HEK293 (cell line): ENCODE measurements around the gene KRTAP10-1.
A peak's percentile ranks its signal among the peaks of the same experiment; 100 is the strongest.

ENCODE experiments used
- CTCF ChIA-PET: fragments of 350-600 bp; formaldehyde crosslinking; extraction: SDS; loops from one replicate; lab custom pipeline; 2021; ENCODE audit warnings: antibody characterized with exemption; lab: Yijun Ruan, JAX
- POLR2A ChIA-PET: fragments of 300-600 bp; formaldehyde crosslinking; extraction: SDS; loops from one replicate; lab custom pipeline; 2020; ENCODE audit warnings: antibody characterized with exemption, inconsistent platforms; lab: Yijun Ruan, JAX
- H3K27ac ChIP-seq: fragments of 200-500 bp; sonication (Bioruptor generic); 2 replicates; pipeline ENCODE4 v1.5.1; 2014; ENCODE audit warnings: low read depth, low read length, control low read depth, inconsistent platforms; ENCODE audit errors: extremely low read depth
- H3K36me3 ChIP-seq, 2 experiments: fragments of 200-500 bp in 1 of 2; sonication (Bioruptor generic) in 1 of 2; 1 replicate in 1 of 2; 2 replicates in 1 of 2; pipeline ENCODE4 v1.5.1; 2014 to 2017; ENCODE audit warnings: inconsistent platforms in 2 of 2, low read length in 2 of 2; ENCODE audit not compliant: control insufficient read depth in 2 of 2, insufficient read depth in 1 of 2
- H3K4me1 ChIP-seq: fragments of 200-500 bp; sonication (Bioruptor generic); 2 replicates; pipeline ENCODE4 v1.5.1; 2014; ENCODE audit warnings: mild to moderate bottlenecking, low read length, inconsistent platforms; ENCODE audit not compliant: control insufficient read depth, insufficient read depth
- H3K4me3 ChIP-seq: 2 replicates; pipeline ENCODE4 v1.5.1; 2011; ENCODE audit warnings: low read depth, mild to moderate bottlenecking, control low read depth, low read length, moderate library complexity
- H3K9me3 ChIP-seq: fragments of 200-500 bp; sonication (Bioruptor generic); 2 replicates; pipeline ENCODE4 v1.5.1; 2014; ENCODE audit warnings: low read depth, low read length, inconsistent platforms; ENCODE audit not compliant: control insufficient read depth, insufficient read depth
- GLI2 ChIP-seq: fragments of 450-650 bp; formaldehyde crosslinking; IDR thresholded peaks from 2 replicates; pipeline ENCODE4; 2017; ENCODE audit warnings: missing biosample characterization, missing genetic modification characterization, low read depth, borderline replicate concordance
- ZBTB17 ChIP-seq: fragments of 450-650 bp; formaldehyde crosslinking; IDR thresholded peaks from 2 replicates; pipeline ENCODE4 v1.5.1; 2016; ENCODE audit warnings: missing biosample characterization, missing genetic modification characterization
- ZBTB20 ChIP-seq: fragments of 450-650 bp; formaldehyde crosslinking; IDR thresholded peaks from 2 replicates; pipeline ENCODE4 v1.5.1; 2016; ENCODE audit warnings: missing biosample characterization, missing genetic modification characterization
- ZNF155 ChIP-seq: fragments of 450-650 bp; formaldehyde crosslinking; IDR thresholded peaks from 2 replicates; pipeline ENCODE4 v1.5.1; 2016; ENCODE audit warnings: missing biosample characterization, missing genetic modification characterization
- ZNF366 ChIP-seq: fragments of 450-650 bp; formaldehyde crosslinking; conservative IDR thresholded peaks from 2 replicates; pipeline ENCODE4 v1.5.1; 2016; ENCODE audit warnings: missing biosample characterization, missing genetic modification characterization
- ZNF510 ChIP-seq: fragments of 450-650 bp; formaldehyde crosslinking; IDR thresholded peaks from 2 replicates; pipeline ENCODE4 v1.5.1; 2018; ENCODE audit warnings: mild to moderate bottlenecking, missing genetic modification characterization, missing biosample characterization; ENCODE audit not compliant: insufficient replicate concordance
- TF ChIP-seq, protein P1 (sequence below): fragments of 450-650 bp; formaldehyde crosslinking; IDR thresholded peaks from 2 replicates; pipeline ENCODE4 v1.5.1; 2016; ENCODE audit warnings: missing biosample characterization, missing genetic modification characterization
- TF ChIP-seq, protein P2 (sequence below): fragments of 450-650 bp; formaldehyde crosslinking; IDR thresholded peaks from 2 replicates; pipeline ENCODE4 v1.5.1; 2016; ENCODE audit warnings: missing biosample characterization, missing genetic modification characterization
- TF ChIP-seq, protein P3 (sequence below): fragments of 450-650 bp; formaldehyde crosslinking; IDR thresholded peaks from 2 replicates; pipeline ENCODE4 v1.5.1; 2017; ENCODE audit warnings: missing biosample characterization, mild to moderate bottlenecking, missing genetic modification characterization, moderate library complexity
- TF ChIP-seq, protein P4 (sequence below): fragments of 450-650 bp; formaldehyde crosslinking; IDR thresholded peaks from 2 replicates; pipeline ENCODE4 v1.5.1; 2016; ENCODE audit warnings: missing biosample characterization, missing genetic modification characterization
- TF ChIP-seq, protein P5 (sequence below): fragments of 450-650 bp; formaldehyde crosslinking; IDR thresholded peaks from 2 replicates; pipeline ENCODE4 v1.5.1; 2017; ENCODE audit warnings: missing biosample characterization, missing genetic modification characterization

KRTAP10-1 gene

DNA sequence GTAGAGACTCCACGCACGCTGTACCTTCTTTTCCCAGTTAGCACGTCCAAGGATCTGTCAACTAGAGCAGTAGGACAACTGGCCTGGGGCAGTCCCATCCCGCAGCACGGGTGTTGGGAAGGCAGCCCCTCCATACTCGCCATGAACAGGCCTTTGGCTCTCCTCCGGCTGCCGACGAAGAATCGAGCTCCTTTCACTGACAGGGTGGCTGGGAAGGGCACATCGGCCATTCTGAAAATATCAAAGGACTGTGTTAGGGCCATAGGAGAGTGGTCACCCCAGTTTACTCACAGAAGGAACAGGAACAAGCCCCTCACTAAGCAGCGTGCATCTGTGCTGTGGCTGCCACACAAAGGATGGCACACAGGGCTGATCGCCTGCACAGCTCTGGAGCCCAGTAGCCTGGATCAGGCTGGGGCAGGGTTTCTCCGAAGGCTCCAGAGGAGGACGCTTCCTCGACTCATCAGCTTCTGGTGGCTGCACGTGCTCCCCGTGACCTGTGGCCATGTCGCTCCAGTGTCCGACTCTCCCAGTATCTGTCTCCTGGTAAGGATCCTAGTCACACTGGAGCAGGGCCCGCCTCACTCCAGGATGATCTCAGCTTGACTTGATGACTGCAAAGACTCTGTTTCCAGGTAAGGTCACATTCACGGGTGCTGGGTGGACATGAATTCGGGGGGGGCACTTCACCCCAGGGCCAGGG, 8.9 kb downstream of the KRTAP10-1 start:
- ChIA-PET POLR2A (no interaction called here), CTCF (no interaction called here)
- Histone ChIP-seq H3K36me3 (no peaks in the 10 kb centered on the region), H3K9me3 (no peaks in the 10 kb centered on the region), H3K27ac (no peak overlapping the region), H3K4me3 (no peak overlapping the region), H3K4me1 (no peaks in the 10 kb centered on the region)
- TF ChIP-seq, protein P1, sequence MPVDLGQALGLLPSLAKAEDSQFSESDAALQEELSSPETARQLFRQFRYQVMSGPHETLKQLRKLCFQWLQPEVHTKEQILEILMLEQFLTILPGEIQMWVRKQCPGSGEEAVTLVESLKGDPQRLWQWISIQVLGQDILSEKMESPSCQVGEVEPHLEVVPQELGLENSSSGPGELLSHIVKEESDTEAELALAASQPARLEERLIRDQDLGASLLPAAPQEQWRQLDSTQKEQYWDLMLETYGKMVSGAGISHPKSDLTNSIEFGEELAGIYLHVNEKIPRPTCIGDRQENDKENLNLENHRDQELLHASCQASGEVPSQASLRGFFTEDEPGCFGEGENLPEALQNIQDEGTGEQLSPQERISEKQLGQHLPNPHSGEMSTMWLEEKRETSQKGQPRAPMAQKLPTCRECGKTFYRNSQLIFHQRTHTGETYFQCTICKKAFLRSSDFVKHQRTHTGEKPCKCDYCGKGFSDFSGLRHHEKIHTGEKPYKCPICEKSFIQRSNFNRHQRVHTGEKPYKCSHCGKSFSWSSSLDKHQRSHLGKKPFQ (tag by site-specific recombination) = no peak
- no peak for TF ChIP-seq ZNF155 (tag by site-specific recombination)

DNA sequence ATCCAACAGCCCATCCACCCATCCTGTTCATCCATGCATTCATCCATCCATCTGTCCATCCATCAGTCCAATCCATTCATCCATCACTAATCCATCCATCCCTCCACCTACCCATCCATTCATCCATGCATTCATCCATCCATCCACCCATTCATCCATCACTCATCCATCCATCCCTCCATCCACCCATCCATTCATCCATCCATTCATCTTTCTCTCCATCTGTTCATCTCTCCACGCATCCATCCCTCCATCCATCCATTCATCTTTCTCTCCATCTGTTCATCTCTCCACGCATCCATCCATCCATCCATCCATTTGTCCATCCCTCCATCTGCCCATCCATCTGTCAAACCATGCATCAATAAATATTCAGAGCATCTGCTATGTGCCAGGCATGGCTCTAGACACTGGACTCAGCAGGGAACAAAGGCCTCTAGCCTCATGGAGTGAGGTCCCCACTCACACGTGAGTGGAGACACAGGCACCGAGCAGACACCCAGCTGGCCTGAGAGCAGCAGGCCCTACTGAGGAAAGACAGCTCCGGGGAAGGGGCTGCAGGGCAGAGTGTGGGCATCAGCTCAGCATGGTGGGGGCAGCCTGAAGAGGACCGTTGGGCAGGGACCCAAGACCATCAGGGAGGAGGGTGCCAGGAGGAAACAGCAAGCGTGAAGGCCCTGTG, 9.6 kb downstream of the KRTAP10-1 start:
- H3K4me3 ChIP-seq = no peak overlapping the region
- H3K36me3 ChIP-seq = no peaks in the 10 kb centered on the region
- TF ChIP-seq ZNF366 (tag by site-specific recombination) (peak; percentile 100), GLI2 (tag by site-specific recombination) (no peak), ZNF510 (tag by site-specific recombination) (no peak), ZBTB20 (tag by site-specific recombination) (no peak), ZBTB17 (tag by site-specific recombination) (peak; percentile 98)
- TF ChIP-seq, protein P2, sequence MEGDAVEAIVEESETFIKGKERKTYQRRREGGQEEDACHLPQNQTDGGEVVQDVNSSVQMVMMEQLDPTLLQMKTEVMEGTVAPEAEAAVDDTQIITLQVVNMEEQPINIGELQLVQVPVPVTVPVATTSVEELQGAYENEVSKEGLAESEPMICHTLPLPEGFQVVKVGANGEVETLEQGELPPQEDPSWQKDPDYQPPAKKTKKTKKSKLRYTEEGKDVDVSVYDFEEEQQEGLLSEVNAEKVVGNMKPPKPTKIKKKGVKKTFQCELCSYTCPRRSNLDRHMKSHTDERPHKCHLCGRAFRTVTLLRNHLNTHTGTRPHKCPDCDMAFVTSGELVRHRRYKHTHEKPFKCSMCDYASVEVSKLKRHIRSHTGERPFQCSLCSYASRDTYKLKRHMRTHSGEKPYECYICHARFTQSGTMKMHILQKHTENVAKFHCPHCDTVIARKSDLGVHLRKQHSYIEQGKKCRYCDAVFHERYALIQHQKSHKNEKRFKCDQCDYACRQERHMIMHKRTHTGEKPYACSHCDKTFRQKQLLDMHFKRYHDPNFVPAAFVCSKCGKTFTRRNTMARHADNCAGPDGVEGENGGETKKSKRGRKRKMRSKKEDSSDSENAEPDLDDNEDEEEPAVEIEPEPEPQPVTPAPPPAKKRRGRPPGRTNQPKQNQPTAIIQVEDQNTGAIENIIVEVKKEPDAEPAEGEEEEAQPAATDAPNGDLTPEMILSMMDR (tag by site-specific recombination) = no peak
- TF ChIP-seq, protein P3, sequence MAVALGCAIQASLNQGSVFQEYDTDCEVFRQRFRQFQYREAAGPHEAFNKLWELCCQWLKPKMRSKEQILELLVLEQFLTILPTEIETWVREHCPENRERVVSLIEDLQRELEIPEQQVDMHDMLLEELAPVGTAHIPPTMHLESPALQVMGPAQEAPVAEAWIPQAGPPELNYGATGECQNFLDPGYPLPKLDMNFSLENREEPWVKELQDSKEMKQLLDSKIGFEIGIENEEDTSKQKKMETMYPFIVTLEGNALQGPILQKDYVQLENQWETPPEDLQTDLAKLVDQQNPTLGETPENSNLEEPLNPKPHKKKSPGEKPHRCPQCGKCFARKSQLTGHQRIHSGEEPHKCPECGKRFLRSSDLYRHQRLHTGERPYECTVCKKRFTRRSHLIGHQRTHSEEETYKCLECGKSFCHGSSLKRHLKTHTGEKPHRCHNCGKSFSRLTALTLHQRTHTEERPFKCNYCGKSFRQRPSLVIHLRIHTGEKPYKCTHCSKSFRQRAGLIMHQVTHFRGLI (tag by site-specific recombination) = no peak
- TF ChIP-seq, protein P4, sequence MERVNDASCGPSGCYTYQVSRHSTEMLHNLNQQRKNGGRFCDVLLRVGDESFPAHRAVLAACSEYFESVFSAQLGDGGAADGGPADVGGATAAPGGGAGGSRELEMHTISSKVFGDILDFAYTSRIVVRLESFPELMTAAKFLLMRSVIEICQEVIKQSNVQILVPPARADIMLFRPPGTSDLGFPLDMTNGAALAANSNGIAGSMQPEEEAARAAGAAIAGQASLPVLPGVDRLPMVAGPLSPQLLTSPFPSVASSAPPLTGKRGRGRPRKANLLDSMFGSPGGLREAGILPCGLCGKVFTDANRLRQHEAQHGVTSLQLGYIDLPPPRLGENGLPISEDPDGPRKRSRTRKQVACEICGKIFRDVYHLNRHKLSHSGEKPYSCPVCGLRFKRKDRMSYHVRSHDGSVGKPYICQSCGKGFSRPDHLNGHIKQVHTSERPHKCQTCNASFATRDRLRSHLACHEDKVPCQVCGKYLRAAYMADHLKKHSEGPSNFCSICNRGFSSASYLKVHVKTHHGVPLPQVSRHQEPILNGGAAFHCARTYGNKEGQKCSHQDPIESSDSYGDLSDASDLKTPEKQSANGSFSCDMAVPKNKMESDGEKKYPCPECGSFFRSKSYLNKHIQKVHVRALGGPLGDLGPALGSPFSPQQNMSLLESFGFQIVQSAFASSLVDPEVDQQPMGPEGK (tag by site-specific recombination) = no peak
- TF ChIP-seq, protein P5, sequence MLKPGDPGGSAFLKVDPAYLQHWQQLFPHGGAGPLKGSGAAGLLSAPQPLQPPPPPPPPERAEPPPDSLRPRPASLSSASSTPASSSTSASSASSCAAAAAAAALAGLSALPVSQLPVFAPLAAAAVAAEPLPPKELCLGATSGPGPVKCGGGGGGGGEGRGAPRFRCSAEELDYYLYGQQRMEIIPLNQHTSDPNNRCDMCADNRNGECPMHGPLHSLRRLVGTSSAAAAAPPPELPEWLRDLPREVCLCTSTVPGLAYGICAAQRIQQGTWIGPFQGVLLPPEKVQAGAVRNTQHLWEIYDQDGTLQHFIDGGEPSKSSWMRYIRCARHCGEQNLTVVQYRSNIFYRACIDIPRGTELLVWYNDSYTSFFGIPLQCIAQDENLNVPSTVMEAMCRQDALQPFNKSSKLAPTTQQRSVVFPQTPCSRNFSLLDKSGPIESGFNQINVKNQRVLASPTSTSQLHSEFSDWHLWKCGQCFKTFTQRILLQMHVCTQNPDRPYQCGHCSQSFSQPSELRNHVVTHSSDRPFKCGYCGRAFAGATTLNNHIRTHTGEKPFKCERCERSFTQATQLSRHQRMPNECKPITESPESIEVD (tag by site-specific recombination) = no peak
- POLR2A ChIA-PET = no interaction called here
- CTCF ChIA-PET = interaction anchor here (0.9 kb wide), 1 partner anchor 20 kb away, joined by 3 read pairs; no protein-coding TSS in a partner anchor
- H3K9me3 ChIP-seq = no peaks in the 10 kb centered on the region
- H3K27ac ChIP-seq = no peak overlapping the region
- H3K4me1 ChIP-seq = no peaks in the 10 kb centered on the region
